GM18502 (cell line): Measurements from ENCODE around the gene SEPSECS.

ENCODE experiments used
- ATAC-seq: cut with Tn5 transposase; IDR thresholded peaks from one replicate; pipeline ENCODE4 v1.9.1; 2021; ENCODE audit warnings: mild to moderate bottlenecking; ENCODE audit not compliant: unreplicated experiment, poor library complexity

Gene SEPSECS

DNA sequence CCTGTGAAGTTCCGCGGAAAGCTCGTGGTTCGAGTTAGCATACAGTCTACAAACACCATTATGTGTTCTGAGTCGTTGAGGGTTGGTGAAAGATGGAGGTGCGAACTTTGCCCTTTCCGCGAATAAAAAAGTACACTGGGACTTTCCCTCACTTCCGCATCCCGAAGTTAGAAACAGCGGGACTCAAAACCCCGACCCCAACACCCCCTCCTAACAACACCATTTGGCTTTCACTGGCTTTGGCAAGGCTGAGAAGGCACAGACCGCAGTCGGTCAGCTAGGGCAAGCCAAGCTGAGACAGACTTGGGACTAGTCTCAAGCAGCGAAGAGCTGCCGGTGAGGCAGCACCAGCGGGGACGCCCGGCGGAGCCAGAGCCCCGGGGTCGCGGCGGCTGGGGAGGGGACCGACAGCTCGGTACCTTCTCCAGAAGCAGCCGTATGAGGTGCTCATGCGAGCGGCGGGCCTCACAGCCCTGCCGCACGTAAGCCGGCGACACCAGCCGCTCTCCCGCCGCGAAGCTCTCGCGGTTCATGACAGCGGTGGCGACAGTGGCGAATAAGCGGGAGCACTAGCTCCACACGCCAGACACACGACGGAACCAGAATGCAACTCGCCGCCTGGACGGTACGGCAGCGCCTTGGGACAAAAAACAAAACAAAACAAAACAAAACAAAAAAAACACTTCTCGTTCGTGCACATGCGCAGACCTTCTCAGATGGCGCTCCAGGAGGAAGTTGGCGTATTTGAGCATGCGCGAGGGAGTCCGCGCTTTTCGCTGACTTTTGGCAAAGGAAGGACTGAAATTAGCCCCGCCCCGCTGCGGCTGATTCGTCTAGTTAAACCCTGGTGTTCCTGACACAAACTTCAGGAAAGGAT, at the start of gene SEPSECS:
TSS of gene SEPSECS (minus strand) at position 613 of the 877 bp plus-strand sequence. CDS start at position 533, 80 bp downstream.
- peak; percentile 90 for ATAC-seq

DNA sequence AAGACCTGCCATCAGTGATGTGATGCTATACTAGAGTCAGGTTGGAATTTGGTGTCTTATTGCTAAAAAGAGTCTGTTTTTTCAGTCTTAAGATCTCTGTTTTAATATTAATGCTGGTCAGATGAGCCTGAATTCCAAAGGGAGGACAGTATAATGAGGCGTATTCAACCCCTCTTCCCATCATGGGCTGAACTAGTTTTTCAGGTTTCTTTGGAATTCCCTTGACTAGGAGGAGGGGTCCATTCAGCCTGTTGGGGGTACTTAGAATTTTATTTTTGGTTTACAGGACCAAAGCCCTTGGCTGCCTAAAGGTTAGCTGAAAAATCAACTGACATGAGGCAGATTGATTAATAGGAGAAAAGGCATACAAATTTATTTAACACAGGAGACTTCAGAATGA, 49.5 kb upstream of the SEPSECS start:
- ATAC-seq, result no peak

DNA sequence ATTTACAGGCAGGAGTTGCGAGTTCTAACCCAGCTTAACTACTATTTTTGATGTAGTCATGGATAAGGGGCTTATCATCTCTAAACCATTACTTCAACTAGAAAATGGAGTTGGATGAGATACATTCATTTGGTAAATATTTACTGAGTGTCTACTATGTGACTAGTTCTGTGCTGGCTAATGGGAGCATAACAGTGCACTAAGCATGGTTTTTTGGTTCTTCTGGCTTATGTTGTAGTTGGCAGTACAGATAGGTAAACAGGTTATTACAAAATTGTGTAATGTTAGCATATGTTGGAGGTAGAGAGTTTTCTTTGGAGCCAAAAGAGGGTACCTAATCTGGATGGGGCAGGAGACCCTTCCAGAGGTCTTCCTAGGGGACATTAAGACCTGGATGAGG, 47.7 kb upstream of the SEPSECS start:
- ATAC-seq, result no peak

DNA sequence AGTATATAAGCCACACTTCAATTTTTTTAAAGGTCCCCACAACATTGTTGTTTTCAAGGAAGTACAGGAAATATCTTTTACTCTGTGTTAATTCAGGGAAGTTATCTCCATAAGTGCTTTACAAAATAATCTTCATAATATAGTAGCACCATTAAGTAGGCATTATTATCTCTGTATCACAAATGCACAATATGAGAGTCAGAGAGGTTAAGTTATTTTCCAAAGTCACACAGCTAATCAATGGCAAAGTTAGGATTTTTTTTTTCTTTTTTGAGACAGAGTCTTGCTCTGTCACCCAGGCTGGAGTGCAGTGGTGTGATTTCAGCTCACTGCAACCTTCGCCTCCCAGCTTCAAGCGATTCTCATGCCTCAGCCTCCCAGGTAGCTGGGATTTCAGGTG, 38.5 kb upstream of the SEPSECS start:
- no peak for ATAC-seq

DNA sequence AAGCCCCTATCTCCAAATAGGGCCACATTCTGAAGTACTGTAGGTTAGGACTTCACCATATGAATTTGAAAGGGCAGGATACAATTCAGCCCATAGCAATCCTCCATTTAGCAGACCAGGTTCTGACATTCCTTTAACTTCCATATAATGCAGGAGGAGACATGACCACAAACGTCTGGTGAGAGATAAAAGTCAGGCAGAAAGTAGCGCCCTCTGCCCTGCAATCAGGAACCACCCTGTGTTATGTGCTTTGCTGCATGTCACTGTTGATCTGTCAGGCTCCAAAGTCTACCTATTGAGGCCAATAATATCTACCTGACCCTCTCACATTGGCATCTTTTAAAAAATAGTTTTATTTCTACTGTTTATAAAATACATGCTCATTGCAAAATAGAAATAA, 30.2 kb upstream of the SEPSECS start:
- ATAC-seq, result no peak

DNA sequence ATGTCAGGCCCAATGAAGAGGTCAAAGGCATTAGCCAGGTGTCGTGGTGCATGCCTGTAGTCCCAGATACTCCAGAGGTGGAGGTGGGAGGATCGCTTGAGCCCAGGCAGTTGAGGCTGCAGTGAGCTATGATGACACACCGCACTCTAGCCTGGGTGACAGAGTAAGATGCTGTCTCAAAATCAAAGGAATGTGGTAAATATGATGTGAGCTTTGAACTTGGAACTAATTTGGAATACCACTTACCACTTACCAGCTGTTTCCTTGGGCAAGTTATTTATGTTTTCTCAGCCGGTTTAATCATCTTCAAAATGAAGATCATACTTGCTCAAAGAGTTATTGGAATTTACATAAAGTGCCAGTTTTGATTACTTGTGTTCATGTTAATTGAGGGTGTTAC, 23.8 kb upstream of the SEPSECS start:
- ATAC-seq, result no peak

DNA sequence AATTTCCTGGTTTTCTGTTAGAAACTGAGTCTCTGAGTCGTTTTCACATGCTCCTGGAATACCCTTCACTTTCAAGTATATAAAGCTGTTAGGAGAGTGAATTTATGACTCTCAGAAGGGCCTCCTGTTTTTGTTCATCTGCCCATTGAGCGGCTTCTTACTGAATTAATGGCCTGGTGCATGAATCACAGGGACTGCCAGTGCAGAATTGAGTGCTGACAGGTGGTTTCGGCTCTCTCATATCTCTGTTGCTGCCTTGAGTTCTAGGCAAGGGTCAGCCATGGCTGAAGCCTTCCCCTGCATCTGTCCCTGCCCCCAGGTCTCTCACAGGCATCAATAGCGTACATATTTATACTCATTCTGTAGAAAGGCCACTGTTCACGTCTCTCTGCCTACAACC, 22.7 kb upstream of the SEPSECS start:
- ATAC-seq, result no peak

DNA sequence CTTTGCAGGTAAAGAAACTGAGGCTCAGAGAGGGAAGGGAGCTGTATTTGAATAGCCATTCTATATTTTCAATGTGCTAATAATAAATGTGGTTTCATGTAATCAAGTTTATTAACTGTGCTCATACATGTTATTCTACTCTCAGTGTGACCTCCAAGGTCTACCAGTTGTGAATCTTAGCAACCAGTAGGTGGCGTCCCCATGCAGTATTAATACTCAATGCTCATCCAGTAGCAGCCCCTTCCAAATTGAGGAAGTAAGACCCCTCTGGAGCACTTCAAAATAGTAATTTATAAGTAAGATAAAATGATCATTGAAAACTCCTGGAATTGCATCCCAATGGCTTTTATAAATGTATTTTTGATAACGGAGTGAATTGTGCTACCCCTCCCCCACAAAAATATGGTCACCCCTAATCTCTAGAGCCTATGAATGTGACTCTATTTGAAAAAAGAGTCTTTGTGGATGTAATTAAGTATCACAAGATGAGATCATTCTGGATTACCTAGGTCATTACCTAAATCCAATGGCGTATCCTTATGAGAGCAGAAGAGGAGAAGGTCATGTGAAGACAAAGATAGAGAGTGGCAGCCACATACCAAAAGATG, 20.4 kb upstream of the SEPSECS start:
- ATAC-seq, result peak; percentile 94

DNA sequence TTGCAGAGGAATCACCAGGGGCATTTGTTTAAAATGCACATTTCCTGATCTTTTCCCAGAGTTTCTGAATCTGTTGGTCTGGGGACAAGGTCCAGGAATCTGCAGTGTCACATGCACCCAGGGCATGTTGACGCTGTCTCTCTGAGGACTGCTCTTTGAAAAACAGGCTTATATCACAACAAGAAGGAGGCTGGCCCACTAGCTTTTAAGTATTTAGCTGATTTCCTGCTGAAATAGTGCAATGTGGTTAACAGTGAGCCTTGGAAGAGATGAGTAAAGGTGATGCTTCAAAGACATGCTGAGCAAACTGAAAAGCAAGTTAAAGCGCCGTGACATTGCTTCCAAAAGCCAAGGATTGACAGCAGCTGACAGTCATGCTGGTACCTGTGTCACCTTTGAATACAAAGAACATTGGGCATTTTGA, 18.6 kb upstream of the SEPSECS start:
- ATAC-seq, result no peak

DNA sequence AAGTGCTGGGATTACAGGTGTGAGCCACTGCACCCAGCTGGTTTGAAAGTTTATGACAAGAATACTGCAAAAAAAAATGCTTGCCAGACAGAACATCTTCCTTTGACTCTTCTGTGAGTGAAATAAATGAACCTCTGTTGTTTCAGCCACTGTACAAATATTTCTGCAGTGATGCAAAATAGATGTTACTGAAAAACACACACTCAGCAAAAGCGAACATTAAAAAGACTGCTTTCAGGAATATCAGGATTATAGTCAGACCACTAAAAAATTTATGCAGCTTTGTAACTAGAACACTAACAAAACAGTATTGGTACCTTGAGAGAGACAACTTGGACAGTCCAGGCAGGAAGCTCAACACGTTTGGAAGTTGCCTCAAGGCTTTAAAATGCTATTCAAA, 16.9 kb upstream of the SEPSECS start:
- ATAC-seq, result no peak

DNA sequence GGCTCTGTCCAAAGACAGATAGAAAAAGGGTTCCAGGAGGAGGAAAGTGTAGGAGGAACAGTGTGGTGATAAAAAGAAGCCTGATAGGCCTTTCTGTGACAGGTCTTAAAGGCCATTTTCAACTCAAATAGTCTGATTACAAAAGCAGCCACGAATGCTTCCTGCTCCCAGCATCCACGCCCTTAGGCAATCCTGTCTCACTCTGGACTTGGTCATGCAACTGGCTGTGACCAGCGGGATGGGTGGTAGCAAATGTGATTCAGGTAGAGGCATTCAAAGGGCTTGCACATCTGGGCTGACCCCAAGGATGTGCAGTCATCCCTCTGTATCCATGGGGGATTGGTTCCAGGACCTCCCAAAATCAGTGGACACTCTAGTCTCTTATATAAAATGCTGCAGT, 14.4 kb upstream of the SEPSECS start:
- no peak for ATAC-seq

DNA sequence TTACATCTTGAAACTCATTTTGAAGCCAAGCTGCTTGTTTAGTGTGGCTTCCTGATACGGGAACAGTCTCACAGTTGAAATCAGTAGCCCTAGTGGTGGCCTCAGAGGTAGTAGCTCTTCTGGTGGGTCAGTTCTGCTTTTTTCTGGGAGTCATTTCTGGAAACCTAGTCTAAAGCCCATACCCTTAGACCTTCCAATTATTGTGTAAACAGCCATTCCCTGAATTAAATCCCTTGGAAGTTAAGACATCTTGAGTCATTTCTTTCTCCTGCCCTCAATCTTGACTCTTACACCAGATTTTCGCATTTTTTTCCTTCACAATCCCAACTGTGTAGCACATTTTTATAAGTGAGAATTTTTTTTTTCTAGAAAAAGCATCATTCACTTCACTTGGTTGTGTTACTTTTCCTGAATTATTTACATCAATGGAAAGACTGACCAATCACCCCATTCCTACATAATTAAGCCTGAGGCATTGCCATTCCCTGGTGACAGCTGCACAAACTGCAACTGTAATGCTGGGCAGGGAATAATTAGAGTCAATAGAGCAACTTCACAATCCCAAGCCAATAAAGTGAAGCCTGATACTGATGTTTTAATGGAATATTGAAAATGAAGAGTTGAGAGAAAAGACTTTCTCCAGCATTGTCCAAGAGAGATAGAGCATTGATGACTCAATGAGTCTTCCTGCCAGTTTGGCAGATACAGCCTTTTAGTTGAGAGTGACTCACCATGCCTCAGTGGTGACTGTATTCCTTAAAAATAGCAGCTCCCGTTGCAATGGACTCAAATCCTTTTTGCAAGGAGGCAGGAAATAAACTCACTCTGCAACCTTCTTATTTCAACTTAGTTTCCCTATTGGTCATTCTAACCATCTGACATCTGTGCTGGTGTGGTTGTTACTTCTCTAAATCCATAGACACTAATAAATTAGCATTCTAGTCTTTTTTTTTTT, 13.0 kb upstream of the SEPSECS start:
- ATAC-seq, result peak; percentile 70

DNA sequence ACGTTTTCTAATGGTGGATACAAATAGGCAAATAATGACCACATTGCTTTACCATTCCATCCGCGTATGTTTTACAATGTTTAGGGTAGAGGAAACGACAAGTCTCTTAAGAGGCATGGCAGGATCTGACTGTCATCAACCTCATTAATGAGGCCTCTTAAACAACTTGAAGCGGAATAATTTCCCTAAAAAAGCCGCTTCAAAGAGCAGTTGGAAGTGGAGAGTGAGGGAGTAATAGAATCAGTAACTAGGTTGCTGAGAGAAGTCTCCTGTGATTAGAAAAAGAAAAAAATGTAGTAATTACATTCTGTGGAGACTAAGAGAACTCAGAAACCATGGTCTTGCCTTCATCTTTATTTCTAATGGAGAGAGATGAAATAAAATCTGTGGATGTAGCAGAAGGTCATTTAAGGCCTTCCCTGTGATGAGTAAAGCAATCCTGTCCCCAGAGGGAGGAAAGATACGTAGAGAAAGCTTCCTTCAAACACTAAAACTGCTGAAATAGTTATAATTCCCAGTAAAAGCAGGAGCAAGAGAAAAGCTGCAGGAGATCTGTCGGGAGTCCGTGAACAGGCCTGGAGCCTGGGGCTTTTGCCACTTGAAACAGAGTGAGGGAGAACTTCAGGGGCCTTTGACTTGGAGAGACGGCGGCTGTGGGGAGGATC, 11.1 kb upstream of the SEPSECS start:
- no peak for ATAC-seq

DNA sequence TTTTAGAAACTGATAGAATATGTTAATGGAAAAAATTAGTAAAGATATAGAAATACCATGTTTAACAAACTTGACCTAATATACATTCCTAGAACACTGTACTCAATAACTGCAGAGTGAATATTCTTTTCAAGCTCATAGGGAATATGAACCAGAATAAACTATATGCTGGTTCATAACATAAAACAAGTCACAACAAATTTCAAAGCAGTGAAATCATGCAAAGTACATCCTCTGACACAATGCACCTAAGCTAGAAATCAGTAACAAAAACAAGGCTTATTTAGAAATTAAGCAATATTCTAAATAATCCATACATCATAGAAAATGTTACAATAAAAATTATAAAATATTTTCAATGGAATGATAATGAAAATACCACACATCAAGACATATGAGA, 9.2 kb upstream of the SEPSECS start:
- no peak for ATAC-seq

DNA sequence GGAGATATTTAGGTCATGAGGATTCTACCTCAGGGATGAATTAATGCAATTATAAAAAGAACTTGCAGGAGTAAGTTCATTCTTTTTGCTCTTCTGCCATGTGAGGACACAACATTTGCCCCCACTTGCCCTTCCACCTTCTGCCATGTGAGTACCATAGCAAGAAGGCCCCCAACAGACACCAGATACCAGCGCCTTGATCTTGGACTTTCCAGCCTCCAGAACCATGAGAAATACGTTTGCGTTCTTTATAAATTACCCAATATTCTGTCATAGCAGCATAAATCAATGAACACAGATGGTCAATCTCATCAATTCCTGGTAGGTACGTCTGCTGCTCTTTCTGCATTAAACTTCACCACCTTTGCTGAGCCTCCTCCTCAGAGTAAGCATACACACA, 5.7 kb upstream of the SEPSECS start:
- no peak for ATAC-seq

DNA sequence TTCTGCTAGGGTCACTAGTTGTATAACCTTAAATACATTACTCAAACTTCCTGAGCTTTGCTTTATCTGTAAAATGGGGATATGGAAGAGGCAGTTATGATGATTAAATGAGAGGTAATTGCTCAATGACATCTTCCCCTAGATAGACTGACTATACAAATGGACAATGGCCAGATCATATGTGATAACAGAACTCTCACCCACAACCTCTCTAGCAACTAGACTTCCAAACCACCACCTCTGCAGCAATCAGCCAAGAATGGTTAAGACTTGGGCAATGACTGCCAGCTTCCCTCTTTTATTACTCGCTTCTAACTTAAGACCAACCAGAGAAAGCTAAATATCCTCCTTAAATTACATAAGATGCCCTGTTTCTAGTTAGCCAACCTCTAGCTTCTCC, 2.9 kb upstream of the SEPSECS start:
- ATAC-seq, result no peak

DNA sequence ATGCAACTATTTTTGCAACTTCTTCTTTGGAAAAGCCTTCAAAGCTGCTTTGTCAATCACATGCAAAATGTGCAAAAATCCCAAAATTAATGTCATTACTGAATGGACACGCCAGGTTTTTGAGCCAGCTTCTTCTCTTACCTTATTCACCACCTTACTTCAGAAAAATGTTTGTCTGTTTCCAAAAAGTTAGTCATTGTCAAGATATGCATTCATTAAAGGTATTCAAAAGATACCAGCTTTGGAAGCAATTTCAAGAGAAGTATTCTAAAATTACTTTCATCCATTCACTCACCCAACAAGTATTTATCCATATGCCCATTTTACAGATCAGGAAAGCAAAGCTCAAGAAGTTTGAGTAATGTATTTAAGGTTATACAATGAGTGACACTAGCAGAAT, 2.3 kb upstream of the SEPSECS start:
- ATAC-seq, result no peak

DNA sequence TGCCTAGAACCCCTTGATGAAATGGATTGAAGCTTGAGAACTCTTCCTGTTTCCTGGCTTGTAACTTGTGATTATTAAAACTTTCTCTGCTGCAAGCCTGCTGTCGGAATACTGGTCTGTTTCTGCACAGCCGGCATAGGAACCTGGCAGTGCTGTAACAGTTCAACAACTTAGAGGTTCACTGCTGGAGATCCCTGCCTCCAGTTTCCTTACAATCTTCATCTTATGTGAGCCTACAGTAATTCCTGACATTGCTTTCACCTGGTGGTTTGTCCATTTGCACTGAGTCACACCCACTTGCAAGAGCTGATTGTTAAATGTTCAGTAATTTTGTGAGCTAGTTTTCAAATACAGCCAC, 1.3 kb upstream of the SEPSECS start:
- ATAC-seq, result no peak

DNA sequence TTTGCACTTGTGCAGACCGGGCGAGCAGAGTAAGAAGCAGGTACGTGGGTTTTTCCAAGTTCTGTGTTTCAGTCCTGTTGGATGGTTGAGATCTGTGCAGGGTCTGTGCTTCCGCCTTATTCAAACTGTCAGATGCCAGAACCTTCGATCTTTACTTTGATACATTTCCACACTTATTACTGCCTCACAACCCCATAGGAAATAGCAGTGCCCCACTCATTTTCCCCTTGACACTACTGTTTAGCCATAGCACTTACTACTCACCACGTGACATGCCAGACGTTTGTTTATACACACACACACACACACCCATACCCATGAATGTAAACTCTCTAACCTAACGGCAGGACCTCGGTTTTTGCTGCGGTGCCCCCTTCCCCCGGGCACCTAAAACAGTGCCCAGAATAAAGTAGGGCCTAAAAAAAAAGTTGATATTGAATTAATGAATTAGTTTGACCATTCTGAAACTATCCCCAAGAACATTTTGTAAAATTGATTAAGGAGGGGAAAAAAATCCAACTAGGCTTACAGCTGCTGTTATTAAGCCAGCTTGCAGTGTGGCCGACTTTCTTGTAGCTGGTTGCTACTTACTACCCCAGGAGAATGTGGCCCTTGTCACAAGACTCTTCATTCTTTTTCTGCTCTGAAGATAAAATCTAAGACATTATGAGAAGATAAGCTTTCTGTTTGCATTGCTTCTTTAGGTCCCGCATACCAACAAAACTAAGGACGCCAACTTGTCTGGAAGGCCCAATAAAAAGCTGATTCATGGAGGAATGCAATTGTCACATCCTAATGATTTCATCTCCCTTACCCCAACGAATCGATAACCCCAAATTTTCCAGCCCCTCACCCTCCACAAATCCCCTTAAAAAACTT, 704 bp upstream of the SEPSECS start:
- ATAC-seq, result peak; percentile 33
